DND-41 (cell line): Measurements from ENCODE around the gene SPTY2D1.

ENCODE experiments used
- ATAC-seq: fragments of 200-7000 bp; cut with Tn5 transposase; 3 replicates; pipeline ENCODE4 v1.9.1; 2021; ENCODE audit warnings: low read depth; ENCODE audit not compliant: insufficient read depth
- DNase-seq: peaks from one replicate; pipeline ENCODE4 v3.0.0-alpha.2; 2020
- H2AFZ ChIP-seq: 2 replicates; pipeline ENCODE4 v1.6.0; 2012; ENCODE audit warnings: low read depth, low read length
- H3K27ac ChIP-seq: 2 replicates; pipeline ENCODE4 v1.5.1; 2012; ENCODE audit warnings: low read length, inconsistent platforms
- H3K27me3 ChIP-seq: fragments of 200-600 bp; sonication (generic); 2 replicates; pipeline ENCODE4 v1.6.0; 2012; ENCODE audit warnings: low read length, mild to moderate bottlenecking, inconsistent platforms; ENCODE audit not compliant: insufficient read depth, poor library complexity
- H3K36me3 ChIP-seq: 2 replicates; pipeline ENCODE4 v1.5.1; 2012; ENCODE audit warnings: low read length, inconsistent platforms; ENCODE audit not compliant: insufficient read depth
- H3K4me1 ChIP-seq: 2 replicates; pipeline ENCODE4 v1.5.1; 2012; ENCODE audit warnings: mild to moderate bottlenecking, low read length; ENCODE audit not compliant: insufficient read depth
- H3K4me2 ChIP-seq: 2 replicates; pipeline ENCODE4 v1.6.0; 2012; ENCODE audit warnings: mild to moderate bottlenecking, moderate library complexity, low read length, inconsistent platforms; ENCODE audit not compliant: insufficient read depth
- H3K4me3 ChIP-seq, 2 experiments: fragments of 200-600 bp in 1 of 2; shearing (Covaris generic) in 1 of 2; 2 replicates each; pipeline ENCODE4 v1.5.1; 2012 to 2016; ENCODE audit warnings: inconsistent platforms in 2 of 2, low read length in 2 of 2, mild to moderate bottlenecking in 2 of 2, low read depth in 1 of 2, moderate library complexity in 1 of 2
- H3K79me2 ChIP-seq: 2 replicates; pipeline ENCODE4 v1.6.0; 2012; ENCODE audit warnings: low read length, inconsistent platforms; ENCODE audit not compliant: insufficient read depth
- H3K9ac ChIP-seq: 2 replicates; pipeline ENCODE4 v1.6.0; 2012; ENCODE audit warnings: low read depth, mild to moderate bottlenecking, inconsistent platforms, low read length, moderate library complexity
- H3K9me3 ChIP-seq: 2 replicates; pipeline ENCODE4 v1.5.1; 2012; ENCODE audit warnings: low read length, moderate library complexity, mild to moderate bottlenecking, inconsistent platforms; ENCODE audit not compliant: insufficient read depth, severe bottlenecking
- H4K20me1 ChIP-seq: 2 replicates; pipeline ENCODE4 v1.6.0; 2012; ENCODE audit warnings: low read length; ENCODE audit not compliant: insufficient read depth
- EZH2 ChIP-seq: IDR thresholded peaks from 3 replicates; pipeline ENCODE4 v1.6.1; 2012; ENCODE audit warnings: borderline replicate concordance, low read depth, mild to moderate bottlenecking, moderate library complexity, low read length, inconsistent platforms; ENCODE audit not compliant: severe bottlenecking
- TF ChIP-seq, protein P1 (sequence below): IDR thresholded peaks from 2 replicates; pipeline ENCODE4 v1.5.1; 2012; ENCODE audit warnings: borderline replicate concordance, low read length, moderate library complexity, mild to moderate bottlenecking; ENCODE audit not compliant: poor library complexity, severe bottlenecking; ENCODE audit errors: extremely low read depth

Gene SPTY2D1

GRCh38 chr11:18623707-18624106, 10.4 kb downstream of the SPTY2D1 start:
- Histone ChIP-seq H3K27me3 (no peaks in the 10 kb centered on the region), H3K36me3 (no peaks in the 10 kb centered on the region), H3K4me2 (no peak overlapping the region), H3K4me3 (no peak overlapping the region), H3K27ac (no peak overlapping the region), H3K4me1 (peaks cover 13% of the 10 kb centered on the region), H3K9me3 (no peaks in the 10 kb centered on the region), H2AFZ (no peak overlapping the region), H3K79me2 (peaks cover 98% of the 10 kb centered on the region), H3K9ac (no peak overlapping the region), H4K20me1 (peaks cover 38% of the 10 kb centered on the region; the same call in 1 of the 2 replicates)
- TF ChIP-seq EZH2 = no peak
- TF ChIP-seq, protein P1, sequence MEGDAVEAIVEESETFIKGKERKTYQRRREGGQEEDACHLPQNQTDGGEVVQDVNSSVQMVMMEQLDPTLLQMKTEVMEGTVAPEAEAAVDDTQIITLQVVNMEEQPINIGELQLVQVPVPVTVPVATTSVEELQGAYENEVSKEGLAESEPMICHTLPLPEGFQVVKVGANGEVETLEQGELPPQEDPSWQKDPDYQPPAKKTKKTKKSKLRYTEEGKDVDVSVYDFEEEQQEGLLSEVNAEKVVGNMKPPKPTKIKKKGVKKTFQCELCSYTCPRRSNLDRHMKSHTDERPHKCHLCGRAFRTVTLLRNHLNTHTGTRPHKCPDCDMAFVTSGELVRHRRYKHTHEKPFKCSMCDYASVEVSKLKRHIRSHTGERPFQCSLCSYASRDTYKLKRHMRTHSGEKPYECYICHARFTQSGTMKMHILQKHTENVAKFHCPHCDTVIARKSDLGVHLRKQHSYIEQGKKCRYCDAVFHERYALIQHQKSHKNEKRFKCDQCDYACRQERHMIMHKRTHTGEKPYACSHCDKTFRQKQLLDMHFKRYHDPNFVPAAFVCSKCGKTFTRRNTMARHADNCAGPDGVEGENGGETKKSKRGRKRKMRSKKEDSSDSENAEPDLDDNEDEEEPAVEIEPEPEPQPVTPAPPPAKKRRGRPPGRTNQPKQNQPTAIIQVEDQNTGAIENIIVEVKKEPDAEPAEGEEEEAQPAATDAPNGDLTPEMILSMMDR = no peak
- ATAC-seq (no peak), DNase-seq (no peak)

DNA sequence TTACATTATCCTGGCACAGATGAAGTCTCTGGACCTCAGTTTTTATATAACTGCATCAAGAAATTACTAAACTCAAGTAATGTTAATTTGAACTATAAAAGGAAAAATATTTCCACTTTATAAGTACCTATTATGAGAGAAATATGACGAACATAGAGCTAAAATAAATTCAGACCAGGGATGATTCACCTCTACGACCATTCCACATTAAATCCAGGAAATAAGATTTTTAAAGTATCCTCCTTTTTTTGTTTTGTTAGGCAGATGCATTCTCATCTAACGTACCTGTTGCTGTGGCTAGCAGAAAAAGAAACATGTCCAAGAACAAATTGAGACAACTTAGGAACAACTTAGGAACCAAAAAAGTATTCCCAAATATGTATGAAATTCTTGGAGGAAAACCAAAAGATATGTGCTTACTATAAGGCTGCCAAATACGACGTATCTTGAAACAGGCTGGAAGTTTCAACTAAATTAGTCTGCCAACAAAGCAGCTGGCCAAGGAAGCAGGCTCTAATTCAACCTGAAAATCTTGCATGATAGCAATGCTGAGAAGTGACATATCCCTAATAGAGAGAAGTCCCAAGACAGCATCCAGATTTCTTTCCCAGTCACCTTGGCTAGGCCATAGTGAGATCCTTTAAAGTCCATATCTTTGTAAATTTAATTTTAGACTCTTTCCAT, 15.7 kb downstream of the SPTY2D1 start:
- Histone ChIP-seq H3K4me2 (peak overlapping the region; percentile 57), H3K9me3 (no peaks in the 10 kb centered on the region), H3K9ac (peak overlapping the region; percentile 49), H3K27me3 (no peaks in the 10 kb centered on the region), H3K79me2 (peaks cover 79% of the 10 kb centered on the region), H4K20me1 (peaks cover 49% of the 10 kb centered on the region; the same call in 1 of the 2 replicates), H2AFZ (no peak overlapping the region), H3K4me3 (peak overlapping the region in 1 of 2 experiments; percentile 33; a peak in 2 of 4 replicates), H3K27ac (peak overlapping the region; percentile 76), H3K36me3 (peaks cover 27% of the 10 kb centered on the region), H3K4me1 (peaks cover 35% of the 10 kb centered on the region)
- ATAC-seq = no peak
- TF ChIP-seq EZH2 = no peak
- TF ChIP-seq, protein P1 = no peak
- DNase-seq = no peak

GRCh38 chr11:18617688-18618341, 16.3 kb downstream of the SPTY2D1 start:
- H3K79me2 ChIP-seq = peaks cover 75% of the 10 kb centered on the region
- H3K9ac ChIP-seq = peak overlapping the region; percentile 49
- H3K36me3 ChIP-seq = peaks cover 31% of the 10 kb centered on the region
- H4K20me1 ChIP-seq = peaks cover 46% of the 10 kb centered on the region; the same call in 1 of the 2 replicates
- H3K4me1 ChIP-seq = peaks cover 35% of the 10 kb centered on the region
- H2AFZ ChIP-seq = no peak overlapping the region
- H3K9me3 ChIP-seq = no peaks in the 10 kb centered on the region
- DNase-seq (peak; percentile 77), ATAC-seq (peak; percentile 97)
- TF ChIP-seq, protein P1 = no peak
- TF ChIP-seq EZH2 = no peak
- H3K4me2 ChIP-seq = peak overlapping the region; percentile 57
- no peaks in the 10 kb centered on the region for H3K27me3 ChIP-seq
- peak overlapping the region; percentile 76 for H3K27ac ChIP-seq
- no peak overlapping the region; a peak in 1 of 4 replicates for H3K4me3 ChIP-seq
